Testis (tissue), 5 donors: ENCODE measurements around the gene KLF1. TPM values are rescaled to one million over a fixed set of nuclear protein-coding genes. Genes with fewer than 3 reads are reported as not detected.

ENCODE experiments used
- DNase-seq: peaks from one replicate; pipeline ENCODE4 v3.0.0-alpha.2; 2019
- H3K27ac ChIP-seq, 2 donors: fragments of 200-600 bp; sonication (generic); one replicate each; pipeline ENCODE4 v1.5.1; 2019
- H3K27me3 ChIP-seq: fragments of 200-600 bp; sonication (generic); one replicate; pipeline ENCODE4 v1.5.1; 2019
- H3K36me3 ChIP-seq: fragments of 200-600 bp; sonication (generic); one replicate; pipeline ENCODE4 v1.5.1; 2017; ENCODE audit warnings: low read depth; ENCODE audit errors: missing control alignments
- H3K4me1 ChIP-seq: fragments of 200-600 bp; sonication (generic); one replicate; pipeline ENCODE4 v1.5.1; 2019
- H3K4me3 ChIP-seq, 2 donors: fragments of 200-600 bp; sonication (generic); one replicate each; pipeline ENCODE4 v1.5.1; 2017 to 2019
- H3K9me3 ChIP-seq: fragments of 200-600 bp; sonication (generic); one replicate; pipeline ENCODE4 v1.5.1; 2017
- POLR2A ChIP-seq: fragments of 450-650 bp; IDR thresholded peaks from one replicate; pipeline ENCODE4 v1.6.1; 2017; ENCODE audit warnings: antibody characterized with exemption, mild to moderate bottlenecking, moderate library complexity
- WGBS, 2 donors: methylation state at CpG; one replicate each; pipeline ENCODE4 v1.1.5; 2018; 5-methylcytosine and 5-hydroxymethylcytosine counted together
- intact Hi-C: fragments of 100-400 bp; cut with DNase I; formaldehyde crosslinking; loops from one replicate; pipeline ENCODE4 v1.15.1; 2023; ENCODE audit warnings: low total_unique reads
- long read RNA-seq, 2 donors: transcript quantifications; one replicate each; lab custom pipeline, GENCODE V29; 2026
- polyA plus RNA-seq: library from polyadenylated mRNA; stranded (reverse); fragments of 350-450 nt; fragmentation: Illumina TruSeq; extraction: RNeasy Lipid Tissue Mini Kit (QIAGEN cat#74804); gene quantifications from one replicate; pipeline ENCODE4 v1.2.3, GENCODE V29; 2014; ENCODE audit warnings: low read depth, low replicate concordance; ENCODE audit not compliant: insufficient read depth
- total RNA-seq, 2 donors: library from RNA; depleted of rRNA; stranded (reverse); fragments of >200 nt; gene quantifications; one replicate each; pipeline ENCODE4 v1.2.3, GENCODE V29; 2016
- TF ChIP-seq, protein P1 (sequence below), 3 experiments: fragments of 450-650 bp in 2 of 3; fragments of 200-600 bp in 1 of 3; sonication (generic) in 1 of 3; IDR thresholded peaks; one replicate each; pipeline ENCODE4 v1.5.1; 2016 to 2019; ENCODE audit warnings: antibody characterized with exemption in 3 of 3, mild to moderate bottlenecking in 2 of 3, moderate library complexity in 1 of 3

KLF1 gene
- total RNA-seq (under 1 TPM; 0.24 to 0.31 TPM), polyA plus RNA-seq (not detected)
- long read RNA-seq, donor 1: 0 reads
- long read RNA-seq, donor 2: 0 reads

DNA sequence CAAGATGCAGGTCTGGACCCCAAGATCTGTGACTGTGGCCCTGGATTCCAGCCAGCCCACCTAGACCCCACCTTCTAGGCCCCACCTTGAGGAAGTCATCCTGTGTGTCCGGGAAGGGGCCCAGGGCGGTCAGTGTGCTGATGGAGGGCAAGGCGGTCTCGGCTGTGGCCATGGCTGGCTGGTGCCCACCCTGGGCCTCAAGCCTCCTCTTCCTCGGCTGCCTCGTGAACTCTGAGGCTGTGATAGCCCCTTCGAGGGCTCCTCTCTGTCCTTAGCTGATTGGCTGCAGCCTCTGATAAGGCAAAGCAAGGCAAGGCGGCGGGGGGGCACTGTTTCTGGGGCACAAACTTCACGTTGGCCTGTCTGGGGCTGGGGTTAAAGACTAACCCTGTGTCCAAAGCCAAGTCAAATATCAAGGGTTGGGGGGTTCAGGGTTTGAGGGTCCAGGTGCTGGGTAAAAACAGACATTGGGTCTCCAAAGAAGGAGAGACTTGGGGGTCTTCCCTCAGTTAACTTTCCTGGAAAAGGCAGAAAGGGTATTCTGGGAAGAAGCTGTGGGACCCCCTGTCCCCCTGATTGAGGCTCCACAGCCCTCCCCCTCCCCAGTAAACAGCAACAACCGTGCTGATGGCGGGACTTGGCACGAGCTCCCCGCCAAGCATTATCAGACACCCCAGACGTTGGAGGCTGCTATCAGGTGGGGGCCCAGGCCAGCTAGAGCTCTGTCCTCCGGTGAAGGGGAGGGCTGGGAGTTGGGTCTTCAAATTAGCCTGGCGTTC is at the start of gene KLF1:
KLF1 (minus strand) TSS at position 233 of the 779 bp plus-strand sequence; CDS start at position 172, 61 bp downstream.
- Histone ChIP-seq H3K36me3 (no peaks in the 10 kb centered on the region), H3K27ac (no peak within 1 kb of the TSS), H3K9me3 (no peaks in the 10 kb centered on the region), H3K4me1 (peaks cover 7% of the 10 kb centered on the region), H3K27me3 (no peaks in the 10 kb centered on the region), H3K4me3 (peak within 1 kb of the TSS in 1 of 2 donors; percentile 48)
- intact Hi-C loops: no loop called here
- DNase-seq: no peak
- WGBS, 2 donors: 67 to 70% methylated on average over 16 to 17 of the region's 17 CpGs
- TF ChIP-seq, protein P1, sequence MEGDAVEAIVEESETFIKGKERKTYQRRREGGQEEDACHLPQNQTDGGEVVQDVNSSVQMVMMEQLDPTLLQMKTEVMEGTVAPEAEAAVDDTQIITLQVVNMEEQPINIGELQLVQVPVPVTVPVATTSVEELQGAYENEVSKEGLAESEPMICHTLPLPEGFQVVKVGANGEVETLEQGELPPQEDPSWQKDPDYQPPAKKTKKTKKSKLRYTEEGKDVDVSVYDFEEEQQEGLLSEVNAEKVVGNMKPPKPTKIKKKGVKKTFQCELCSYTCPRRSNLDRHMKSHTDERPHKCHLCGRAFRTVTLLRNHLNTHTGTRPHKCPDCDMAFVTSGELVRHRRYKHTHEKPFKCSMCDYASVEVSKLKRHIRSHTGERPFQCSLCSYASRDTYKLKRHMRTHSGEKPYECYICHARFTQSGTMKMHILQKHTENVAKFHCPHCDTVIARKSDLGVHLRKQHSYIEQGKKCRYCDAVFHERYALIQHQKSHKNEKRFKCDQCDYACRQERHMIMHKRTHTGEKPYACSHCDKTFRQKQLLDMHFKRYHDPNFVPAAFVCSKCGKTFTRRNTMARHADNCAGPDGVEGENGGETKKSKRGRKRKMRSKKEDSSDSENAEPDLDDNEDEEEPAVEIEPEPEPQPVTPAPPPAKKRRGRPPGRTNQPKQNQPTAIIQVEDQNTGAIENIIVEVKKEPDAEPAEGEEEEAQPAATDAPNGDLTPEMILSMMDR (IDR thresholded peaks at IDR 0.05): no peak
- no peak for TF ChIP-seq POLR2A

DNA sequence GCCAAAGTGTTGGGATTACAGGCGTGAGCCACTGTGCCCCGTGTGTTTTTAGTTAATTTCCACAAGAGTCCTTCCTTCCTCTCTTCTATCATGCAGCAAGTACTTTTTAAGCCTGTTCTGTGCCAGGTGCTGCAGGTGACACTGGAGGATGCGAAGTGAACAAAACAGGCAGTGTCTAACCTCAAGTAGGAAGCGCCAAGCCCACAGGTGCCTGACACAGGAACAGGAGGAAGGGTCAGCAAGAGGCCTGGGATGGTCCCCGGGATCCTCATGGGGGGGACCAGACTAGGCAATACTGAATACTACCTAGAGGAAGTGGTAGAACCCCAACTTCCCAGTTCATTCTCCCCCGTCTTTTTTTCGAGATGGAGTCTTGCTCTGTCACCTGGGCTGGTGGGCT is 49.6 kb upstream of the KLF1 start:
- no peaks in the 10 kb centered on the region for H3K9me3 ChIP-seq
- peaks cover 29% of the 10 kb centered on the region for H3K4me1 ChIP-seq
- 75 to 81% methylated on average over 7 of the region's 7 CpGs for WGBS, 2 donors
- no peaks in the 10 kb centered on the region for H3K36me3 ChIP-seq
- H3K27me3 ChIP-seq: no peaks in the 10 kb centered on the region
- no peak for DNase-seq
- intact Hi-C loops: no loop called here
- TF ChIP-seq, protein P1 (IDR thresholded peaks at IDR 0.05): no peak
- no peak for TF ChIP-seq POLR2A
- H3K4me3 ChIP-seq: no peak overlapping the region
- no peak overlapping the region for H3K27ac ChIP-seq

DNA sequence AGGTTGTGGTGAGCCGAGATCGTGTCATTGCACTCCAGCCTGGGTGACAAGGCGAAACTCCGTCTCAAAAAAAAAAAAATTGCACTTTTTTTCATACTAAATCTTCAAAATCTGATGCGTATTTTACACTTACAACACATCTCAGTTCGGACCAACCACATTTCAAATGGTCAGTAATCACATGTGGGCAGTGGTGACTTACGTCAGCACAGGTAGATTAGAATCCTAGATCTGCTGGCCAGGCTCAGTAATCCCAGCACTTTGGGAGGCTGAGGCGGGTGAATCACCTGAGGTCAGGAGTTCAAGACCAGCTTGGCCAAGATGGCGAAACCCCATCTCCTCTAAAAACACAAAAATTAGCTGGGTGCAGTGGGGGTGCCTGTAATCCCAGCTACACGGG is 48.1 kb upstream of the KLF1 start:
- no peaks in the 10 kb centered on the region for H3K36me3 ChIP-seq
- WGBS, 2 donors: 88 to 93% methylated on average over 10 of the region's 10 CpGs
- TF ChIP-seq POLR2A: no peak
- TF ChIP-seq, protein P1 (IDR thresholded peaks at IDR 0.05): no peak
- H3K9me3 ChIP-seq: no peaks in the 10 kb centered on the region
- H3K4me1 ChIP-seq: peaks cover 25% of the 10 kb centered on the region
- no peak for DNase-seq
- H3K4me3 ChIP-seq: no peak overlapping the region
- no peaks in the 10 kb centered on the region for H3K27me3 ChIP-seq
- H3K27ac ChIP-seq: no peak overlapping the region
- intact Hi-C loops: no loop called here

DNA sequence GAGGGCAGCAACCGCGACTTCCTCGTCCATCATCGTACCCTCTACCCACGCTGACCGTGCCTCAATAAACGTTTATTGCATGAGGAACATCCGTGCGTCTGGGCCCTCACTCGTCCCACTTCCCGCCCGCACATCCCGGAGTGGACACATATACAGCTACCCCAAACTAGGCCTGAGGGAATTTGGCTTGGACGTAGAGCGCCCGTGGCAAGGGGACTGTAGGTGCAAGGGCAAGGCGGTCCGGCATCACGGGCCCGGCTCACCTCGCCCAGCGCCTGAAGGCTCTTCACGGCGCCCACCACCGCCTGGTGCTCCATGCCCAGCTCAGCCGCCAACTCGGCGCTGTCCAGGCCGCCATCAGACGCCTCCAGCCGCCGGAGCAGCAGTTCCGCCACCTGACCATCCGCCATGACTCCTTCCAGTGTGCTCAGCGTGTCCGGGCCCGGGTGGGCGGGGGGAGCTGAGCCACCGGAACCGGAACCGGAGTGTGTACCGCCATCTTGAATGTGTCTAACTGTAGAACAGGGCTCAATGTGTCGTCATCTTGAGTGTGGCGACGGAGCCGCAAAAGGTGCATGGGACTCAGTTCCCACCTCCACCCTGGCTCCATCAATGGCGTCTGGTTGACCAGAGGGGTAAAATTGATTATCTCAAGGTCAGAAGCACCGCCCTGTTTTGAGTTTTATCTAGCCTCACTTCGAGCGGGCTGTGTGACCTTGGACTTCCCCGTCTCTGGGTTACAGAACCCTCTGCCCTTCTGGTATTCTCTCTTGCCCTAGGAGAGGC is 46.5 kb upstream of the KLF1 start, which contains the start of gene FARSA:
FARSA (minus strand) TSS at position 425 of the 786 bp plus-strand sequence; CDS start at position 410, 15 bp downstream.
- Histone ChIP-seq H3K36me3 (no peaks in the 10 kb centered on the region), H3K4me1 (peaks cover 17% of the 10 kb centered on the region), H3K27me3 (no peaks in the 10 kb centered on the region), H3K4me3 (peak within 1 kb of the TSS; percentile 96), H3K27ac (peak within 1 kb of the TSS; percentile 83 to 86), H3K9me3 (no peaks in the 10 kb centered on the region)
- TF ChIP-seq, protein P1 (IDR thresholded peaks at IDR 0.05): no peak
- no peak for TF ChIP-seq POLR2A
- 0 to 1% methylated on average over 42 to 48 of the region's 51 CpGs for WGBS, 2 donors
- intact Hi-C loops: no loop called here
- DNase-seq: peak; percentile 98
